ENCODE measurements around the gene RNF166.

The RNF166 gene

GRCh38 chr16:88649924-88650748 lies 56.1 kb downstream of the RNF166 start:
- TF ChIP-seq, protein P1, sequence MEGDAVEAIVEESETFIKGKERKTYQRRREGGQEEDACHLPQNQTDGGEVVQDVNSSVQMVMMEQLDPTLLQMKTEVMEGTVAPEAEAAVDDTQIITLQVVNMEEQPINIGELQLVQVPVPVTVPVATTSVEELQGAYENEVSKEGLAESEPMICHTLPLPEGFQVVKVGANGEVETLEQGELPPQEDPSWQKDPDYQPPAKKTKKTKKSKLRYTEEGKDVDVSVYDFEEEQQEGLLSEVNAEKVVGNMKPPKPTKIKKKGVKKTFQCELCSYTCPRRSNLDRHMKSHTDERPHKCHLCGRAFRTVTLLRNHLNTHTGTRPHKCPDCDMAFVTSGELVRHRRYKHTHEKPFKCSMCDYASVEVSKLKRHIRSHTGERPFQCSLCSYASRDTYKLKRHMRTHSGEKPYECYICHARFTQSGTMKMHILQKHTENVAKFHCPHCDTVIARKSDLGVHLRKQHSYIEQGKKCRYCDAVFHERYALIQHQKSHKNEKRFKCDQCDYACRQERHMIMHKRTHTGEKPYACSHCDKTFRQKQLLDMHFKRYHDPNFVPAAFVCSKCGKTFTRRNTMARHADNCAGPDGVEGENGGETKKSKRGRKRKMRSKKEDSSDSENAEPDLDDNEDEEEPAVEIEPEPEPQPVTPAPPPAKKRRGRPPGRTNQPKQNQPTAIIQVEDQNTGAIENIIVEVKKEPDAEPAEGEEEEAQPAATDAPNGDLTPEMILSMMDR (IDR thresholded peaks at IDR 0.05; ENCODE audit: borderline replicate concordance, insufficient read depth, low read depth, low read length): no peak
- peak overlapping the region; percentile 97 for H3K4me3 ChIP-seq (ENCODE audit: low read depth, low read length)

- TF ChIP-seq, protein P1 (IDR thresholded peaks at IDR 0.05; ENCODE audit: borderline replicate concordance, insufficient read depth, low read depth, low read length): no peak
- H3K4me3 ChIP-seq (ENCODE audit: low read depth, low read length): peak overlapping the region; percentile 97
These were observed 56.8 kb downstream of the RNF166 start for GRCh38 chr16:88649195-88649923.

GRCh38 chr16:88647178-88648070 lies 58.8 kb downstream of the RNF166 start:
- no peak overlapping the region for H3K4me3 ChIP-seq (ENCODE audit: low read depth, low read length)
- TF ChIP-seq, protein P1 (IDR thresholded peaks at IDR 0.05; ENCODE audit: borderline replicate concordance, insufficient read depth, low read depth, low read length): no peak

Measured in GM12875 (cell line).